ENCODE results near the gene MKI67.
"Not testable (repeated sequence)": the region's sequence is repeated elsewhere in the genome, so short reads cannot be mapped to it uniquely, and the experiment has no call there.

MKI67 gene

GRCh38 chr10:128102480-128103228, 23.6 kb downstream of the MKI67 start:
- no peak for DNase-seq

GRCh38 chr10:128101901-128102300, 24.3 kb downstream of the MKI67 start:
- DNase-seq, result no peak

- DNase-seq, result no peak
These were observed 26.3 kb downstream of the MKI67 start for GRCh38 chr10:128099901-128100300.

- DNase-seq, result no peak
These were observed 27.6 kb downstream of the MKI67 start for GRCh38 chr10:128098631-128099030.

GRCh38 chr10:128097783-128098182, 28.4 kb downstream of the MKI67 start:
- DNase-seq, result no peak

GRCh38 chr10:128096486-128097199, 29.6 kb downstream of the MKI67 start:
- no peak for DNase-seq

- DNase-seq, result no peak
These were observed 30.3 kb downstream of the MKI67 start for GRCh38 chr10:128095753-128096469.

GRCh38 chr10:128095027-128095752, 31.0 kb downstream of the MKI67 start:
- DNase-seq, result no peak

- DNase-seq, result not testable (repeated sequence)
These were observed 31.6 kb downstream of the MKI67 start for GRCh38 chr10:128094596-128094995.

- DNase-seq, result no peak
These were observed 33.8 kb downstream of the MKI67 start for GRCh38 chr10:128092454-128092853.

GRCh38 chr10:128091636-128092210, 34.5 kb downstream of the MKI67 start:
- no peak for DNase-seq

- no peak for DNase-seq
These were observed 38.1 kb downstream of the MKI67 start for GRCh38 chr10:128087884-128088709.

GRCh38 chr10:128087146-128087883, 38.9 kb downstream of the MKI67 start:
- no peak for DNase-seq

- DNase-seq, result no peak
These were observed 40.0 kb downstream of the MKI67 start for GRCh38 chr10:128086003-128086863.

GRCh38 chr10:128084991-128085390, 41.2 kb downstream of the MKI67 start:
- DNase-seq, result no peak

GRCh38 chr10:128084364-128084763, 41.9 kb downstream of the MKI67 start:
- DNase-seq, result no peak

- no peak for DNase-seq
These were observed 42.9 kb downstream of the MKI67 start for GRCh38 chr10:128083191-128083895.

- DNase-seq, result no peak
These were observed 44.5 kb downstream of the MKI67 start for GRCh38 chr10:128081720-128082119.

- no peak for DNase-seq
These were observed 45.0 kb downstream of the MKI67 start for GRCh38 chr10:128081222-128081621.

All from stimulated activated CD4-positive, alpha-beta T cell treated with anti-CD3 and anti-CD28 coated beads, Interleukin-2, amount 100 ng/mL, for 48 hours (primary cell).